GM13976 (cell line): ENCODE results near the gene SRGAP1.

Experiments used
- DNase-seq: peaks from one replicate; pipeline ENCODE4 v3.0.0; 2012; ENCODE audit warnings: low spot score
- CTCF ChIP-seq: IDR thresholded peaks from 2 replicates; pipeline ENCODE4 v1.5.1; 2012; ENCODE audit warnings: borderline replicate concordance, mild to moderate bottlenecking; ENCODE audit not compliant: insufficient read depth; ENCODE audit errors: extremely low read depth, missing control alignments, control extremely low read depth
- in situ Hi-C: fragments of 300-500 bp; cut with MboI; formaldehyde crosslinking; loops from one replicate; pipeline ENCODE4 v1.12.0; 2022; ENCODE audit warnings: low sequenced_read_pairs, mixed read lengths, inconsistent platforms; ENCODE audit not compliant: unreplicated experiment

SRGAP1 gene

GRCh38 chr12:63844391-63845341, at the start of gene SRGAP1:
Gene SRGAP1 (plus strand): TSS chr12:63844700. CDS start chr12:63844817, 117 bp downstream.
- TF ChIP-seq CTCF, result no peak
- peak; percentile 47 for DNase-seq
- in situ Hi-C loops, result loop anchor here (10.0 kb wide), 1 partner anchor 410 kb away; no protein-coding TSS in a partner anchor

GRCh38 chr12:63795032-63795687, 49.3 kb upstream of the SRGAP1 start:
- no peak for DNase-seq
- in situ Hi-C loops, result no loop called here
- TF ChIP-seq CTCF, result no peak

- in situ Hi-C loops, result no loop called here
Observed at GRCh38 chr12:63795944-63796343, 48.6 kb upstream of the SRGAP1 start.

GRCh38 chr12:63802012-63802608, 42.4 kb upstream of the SRGAP1 start:
- in situ Hi-C loops, result no loop called here
- TF ChIP-seq CTCF, result peak; percentile 10
- no peak for DNase-seq

More at GRCh38 chr12:63795944-63796343, 48.6 kb upstream of the SRGAP1 start:
- no peak for DNase-seq
- TF ChIP-seq CTCF, result no peak

GRCh38 chr12:63804746-63805145, 39.8 kb upstream of the SRGAP1 start:
- in situ Hi-C loops, result no loop called here
- DNase-seq, result no peak

More at GRCh38 chr12:63804746-63805145, 39.8 kb upstream of the SRGAP1 start:
- TF ChIP-seq CTCF, result no peak
